Measurements from ENCODE around the gene UBE2D1. TPM values are rescaled to one million over a fixed set of nuclear protein-coding genes. Genes with fewer than 3 reads are reported as not detected.

The UBE2D1 gene
- total RNA-seq, 4 donors from 2014 or later, result 62.0 to 178 (median 81.6) TPM

DNA sequence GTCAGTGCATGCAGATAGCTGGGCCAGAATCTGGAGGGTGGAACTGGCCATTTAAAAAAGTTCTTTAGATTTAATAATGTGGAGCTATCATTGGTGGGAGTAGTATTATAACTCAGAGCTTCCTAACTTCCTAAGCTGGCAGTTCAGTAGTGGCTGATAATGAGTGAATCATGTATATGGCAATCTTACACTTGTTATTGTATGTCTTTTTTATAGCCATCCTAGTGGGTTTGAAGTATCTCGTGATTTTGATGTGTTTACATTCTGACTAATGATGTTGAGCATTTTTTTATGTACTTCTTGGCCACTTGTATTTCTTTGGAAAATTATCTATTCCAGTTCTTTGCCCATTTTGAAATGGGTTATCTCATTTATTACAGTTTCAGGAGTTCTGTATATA is 65.8 kb downstream of the UBE2D1 start:
- H3K9me3 ChIP-seq, result no peaks in the 10 kb centered on the region
- H3K27me3 ChIP-seq, result no peaks in the 10 kb centered on the region
- in situ Hi-C loops (cut with MboI; ENCODE audit: low sequenced_read_pairs in 4 of 4) (loop anchor here in 1 of 4 donors (25.0 kb wide), 1 partner anchor 238 kb away; no protein-coding TSS in a partner anchor), intact Hi-C loops (cut with DNase I; ENCODE audit: low total_unique reads) (no loop called here)
- DNase-seq (no peak), ATAC-seq (no peak)
- H3K27ac ChIP-seq, result no peak overlapping the region
- H3K36me3 ChIP-seq, result peaks cover 0 to 26% of the 10 kb centered on the region in 2 donors
- no peak for TF ChIP-seq POLR2A (IDR thresholded peaks at IDR 0.05)
- TF ChIP-seq, protein P1, sequence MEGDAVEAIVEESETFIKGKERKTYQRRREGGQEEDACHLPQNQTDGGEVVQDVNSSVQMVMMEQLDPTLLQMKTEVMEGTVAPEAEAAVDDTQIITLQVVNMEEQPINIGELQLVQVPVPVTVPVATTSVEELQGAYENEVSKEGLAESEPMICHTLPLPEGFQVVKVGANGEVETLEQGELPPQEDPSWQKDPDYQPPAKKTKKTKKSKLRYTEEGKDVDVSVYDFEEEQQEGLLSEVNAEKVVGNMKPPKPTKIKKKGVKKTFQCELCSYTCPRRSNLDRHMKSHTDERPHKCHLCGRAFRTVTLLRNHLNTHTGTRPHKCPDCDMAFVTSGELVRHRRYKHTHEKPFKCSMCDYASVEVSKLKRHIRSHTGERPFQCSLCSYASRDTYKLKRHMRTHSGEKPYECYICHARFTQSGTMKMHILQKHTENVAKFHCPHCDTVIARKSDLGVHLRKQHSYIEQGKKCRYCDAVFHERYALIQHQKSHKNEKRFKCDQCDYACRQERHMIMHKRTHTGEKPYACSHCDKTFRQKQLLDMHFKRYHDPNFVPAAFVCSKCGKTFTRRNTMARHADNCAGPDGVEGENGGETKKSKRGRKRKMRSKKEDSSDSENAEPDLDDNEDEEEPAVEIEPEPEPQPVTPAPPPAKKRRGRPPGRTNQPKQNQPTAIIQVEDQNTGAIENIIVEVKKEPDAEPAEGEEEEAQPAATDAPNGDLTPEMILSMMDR (IDR thresholded peaks at IDR 0.05 in 4 of 5, conservative IDR thresholded peaks at IDR 0.05 in 1 of 5), result no peak
- H3K4me1 ChIP-seq, result no peaks in the 10 kb centered on the region
- no peak overlapping the region for H3K4me3 ChIP-seq

DNA sequence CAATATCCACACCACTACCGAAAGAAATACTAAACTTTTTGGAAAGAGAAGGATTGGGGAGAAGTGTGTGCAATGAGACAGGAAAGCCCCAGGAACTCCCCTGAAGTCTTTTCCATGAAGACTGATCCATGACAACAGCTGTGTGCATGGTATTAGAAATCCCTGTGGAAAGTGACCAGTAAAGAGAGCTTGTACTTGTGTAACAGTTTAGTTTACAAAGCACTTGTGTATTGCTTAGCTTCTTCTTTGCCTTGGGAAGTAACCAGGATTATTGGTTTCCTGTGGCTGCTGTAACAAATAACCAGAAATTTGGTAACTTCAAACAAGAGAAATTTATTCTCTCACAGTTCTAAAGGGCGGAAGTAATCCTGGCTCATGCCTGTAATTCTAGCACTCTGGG is 69.2 kb downstream of the UBE2D1 start:
- H3K9me3 ChIP-seq, result no peaks in the 10 kb centered on the region
- no peak overlapping the region for H3K4me3 ChIP-seq
- H3K27ac ChIP-seq, result no peak overlapping the region
- in situ Hi-C loops (cut with MboI; ENCODE audit: low sequenced_read_pairs in 4 of 4), result loop anchor here in 1 of 4 donors (25.0 kb wide), 1 partner anchor 242 kb away; no protein-coding TSS in a partner anchor
- H3K36me3 ChIP-seq, result no peaks in the 10 kb centered on the region
- TF ChIP-seq, protein P1 (IDR thresholded peaks at IDR 0.05 in 4 of 5, conservative IDR thresholded peaks at IDR 0.05 in 1 of 5), result no peak
- TF ChIP-seq POLR2A (IDR thresholded peaks at IDR 0.05), result no peak
- DNase-seq (no peak), ATAC-seq (no peak)
- no peaks in the 10 kb centered on the region for H3K27me3 ChIP-seq
- no peaks in the 10 kb centered on the region for H3K4me1 ChIP-seq
- intact Hi-C loops (cut with DNase I; ENCODE audit: low total_unique reads), result no loop called here

DNA sequence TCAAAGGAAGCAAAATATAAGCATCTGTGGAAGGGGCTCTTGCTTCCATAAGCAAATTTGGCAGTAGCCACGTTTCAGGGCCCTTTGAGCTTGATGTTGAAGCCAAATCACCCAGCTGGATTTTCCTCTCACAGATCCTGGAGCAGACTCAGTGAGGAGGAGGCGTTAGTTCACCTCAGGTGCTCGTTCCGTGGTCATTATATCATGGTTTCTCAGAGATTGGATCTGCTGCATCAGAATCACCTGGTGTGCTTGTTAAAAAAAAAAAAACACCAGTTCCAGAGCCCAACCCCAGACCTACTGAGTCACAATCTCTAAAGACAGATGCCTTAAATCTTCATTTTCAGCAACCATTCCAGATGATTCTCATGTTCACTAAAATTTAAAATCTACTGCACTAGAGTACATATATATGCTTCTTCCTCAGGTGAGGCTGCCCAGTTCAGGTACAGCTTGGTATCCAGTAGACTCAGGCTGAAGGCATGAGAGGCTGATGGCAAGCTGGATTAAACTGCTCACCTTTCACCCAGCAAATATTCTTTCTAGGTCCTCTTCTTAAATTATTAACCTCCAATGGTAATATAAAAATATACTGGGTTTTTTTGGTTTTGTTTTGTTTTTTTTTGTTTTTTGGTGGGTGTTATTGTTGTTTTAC is 75.3 kb downstream of the UBE2D1 start:
- TF ChIP-seq POLR2A (IDR thresholded peaks at IDR 0.05), result no peak
- TF ChIP-seq, protein P1 (IDR thresholded peaks at IDR 0.05 in 4 of 5, conservative IDR thresholded peaks at IDR 0.05 in 1 of 5), result no peak
- H3K36me3 ChIP-seq, result no peaks in the 10 kb centered on the region
- no peak overlapping the region for H3K4me3 ChIP-seq
- no peak overlapping the region for H3K27ac ChIP-seq
- no peaks in the 10 kb centered on the region for H3K9me3 ChIP-seq
- in situ Hi-C loops (cut with MboI; ENCODE audit: low sequenced_read_pairs in 4 of 4) (loop anchor here in 1 of 4 donors (25.0 kb wide), 1 partner anchor 248 kb away; no protein-coding TSS in a partner anchor), intact Hi-C loops (cut with DNase I; ENCODE audit: low total_unique reads) (loop anchor here (10.0 kb wide), 1 partner anchor 105 kb away; the partner anchor contains the start of gene BICC1)
- no peak for ATAC-seq
- no peaks in the 10 kb centered on the region for H3K4me1 ChIP-seq
- no peak for DNase-seq
- H3K27me3 ChIP-seq, result no peaks in the 10 kb centered on the region

DNA sequence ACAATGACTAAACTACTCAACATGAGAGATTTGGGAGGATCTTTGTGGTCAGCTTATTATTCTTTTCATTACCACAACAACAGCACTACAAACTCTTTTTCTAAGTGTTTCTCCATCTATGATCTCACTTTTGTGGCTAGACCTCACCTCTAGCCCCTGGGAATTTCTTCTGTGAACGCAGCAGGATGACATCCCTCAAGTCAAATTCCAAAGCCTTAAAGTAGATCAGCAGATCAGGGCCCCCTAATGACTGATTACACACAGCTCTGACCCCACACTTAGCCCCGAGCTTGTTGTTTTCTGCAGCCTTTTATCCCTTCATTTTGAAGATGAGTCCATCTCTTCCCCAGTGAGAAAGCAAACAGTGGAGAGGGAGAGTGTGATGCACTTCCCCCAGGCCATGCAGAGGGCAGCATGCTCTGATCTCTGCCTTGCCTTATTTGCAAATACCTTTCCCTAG is 77.7 kb downstream of the UBE2D1 start:
- Histone ChIP-seq H3K27me3 (no peaks in the 10 kb centered on the region), H3K4me3 (no peak overlapping the region), H3K4me1 (no peaks in the 10 kb centered on the region), H3K9me3 (no peaks in the 10 kb centered on the region), H3K36me3 (no peaks in the 10 kb centered on the region), H3K27ac (no peak overlapping the region)
- intact Hi-C loops (cut with DNase I; ENCODE audit: low total_unique reads) (loop anchor here (10.0 kb wide), 1 partner anchor 102 kb away; the partner anchor contains the start of gene BICC1), in situ Hi-C loops (cut with MboI; ENCODE audit: low sequenced_read_pairs in 4 of 4) (loop anchor here in 1 of 4 donors (25.0 kb wide), 1 partner anchor 250 kb away; no protein-coding TSS in a partner anchor)
- TF ChIP-seq, protein P1 (IDR thresholded peaks at IDR 0.05 in 4 of 5, conservative IDR thresholded peaks at IDR 0.05 in 1 of 5), result no peak
- TF ChIP-seq POLR2A (IDR thresholded peaks at IDR 0.05), result no peak
- DNase-seq (no peak), ATAC-seq (no peak)

All from gastrocnemius medialis (tissue), 4 donors.